T follicular helper cell (primary cell): ENCODE measurements around the gene MEIOSIN.
"Not testable (repeated sequence)": the region's sequence is repeated elsewhere in the genome, so short reads cannot be mapped to it uniquely, and the experiment has no call there.

Experiments used
- DNase-seq: peaks from one replicate; pipeline ENCODE4 v3.0.0-alpha.2; 2020; ENCODE audit warnings: low read depth

The MEIOSIN gene

GRCh38 chr19:45720065-45720464 lies 13.2 kb upstream of the MEIOSIN start:
- DNase-seq, result not testable (repeated sequence)

DNA sequence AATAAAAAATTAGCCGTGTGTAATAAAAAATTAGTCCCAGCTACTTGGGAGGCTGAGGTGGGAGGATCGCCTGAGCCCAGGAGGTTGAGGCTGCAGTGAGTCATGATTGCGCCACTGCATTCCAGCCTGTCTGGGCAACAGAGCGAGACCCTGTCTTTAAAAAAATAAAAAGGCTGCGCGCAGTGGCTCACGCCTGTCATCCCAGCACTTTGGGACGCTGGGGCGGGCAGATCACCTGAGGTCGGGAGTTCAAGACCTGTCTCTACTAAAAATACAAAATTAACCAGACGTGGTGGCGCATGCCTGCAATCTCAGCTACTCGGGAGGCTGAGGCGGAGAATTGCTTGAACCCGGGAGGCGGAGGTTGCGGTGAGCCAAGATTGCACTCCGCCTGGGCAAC lies 4.6 kb upstream of the MEIOSIN start:
- DNase-seq, result not testable (repeated sequence)

DNA sequence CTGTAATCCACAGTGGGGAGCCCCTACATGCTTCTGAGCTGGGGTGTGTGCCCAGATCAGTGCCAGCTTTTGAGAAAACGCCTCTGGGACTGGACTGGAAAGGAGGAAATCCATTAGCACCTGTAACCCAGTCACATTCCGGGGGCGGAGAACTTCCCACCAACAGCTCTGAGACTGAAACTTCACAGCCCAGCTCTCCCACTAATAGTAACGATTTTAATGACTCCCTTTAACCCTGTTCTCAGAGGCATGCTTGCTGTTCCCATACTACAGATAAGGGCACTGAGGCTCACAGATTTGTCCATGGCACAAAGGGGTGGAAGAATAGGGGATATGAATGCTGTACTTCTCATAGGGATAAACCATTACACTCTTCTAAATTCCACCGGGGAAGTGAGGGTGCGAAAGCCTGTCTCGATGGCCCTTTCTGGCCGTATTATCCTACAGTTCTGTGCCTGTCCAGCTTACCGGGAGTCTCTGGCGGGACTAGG lies 3.4 kb upstream of the MEIOSIN start:
- DNase-seq, result no peak

- DNase-seq, result peak; percentile 89
Measured at GRCh38 chr19:45730368-45731288, 2.6 kb upstream of the MEIOSIN start, which contains the start of gene FBXO46. Gene FBXO46 (minus strand): TSS chr19:45730896. CDS start chr19:45713495, 17,401 bp downstream.

- DNase-seq, result no peak
Measured at GRCh38 chr19:45739498-45740439, 6.5 kb downstream of the MEIOSIN start.

GRCh38 chr19:45742969-45743368 lies 9.7 kb downstream of the MEIOSIN start:
- DNase-seq, result no peak

GRCh38 chr19:45745606-45746005 lies 12.4 kb downstream of the MEIOSIN start:
- no peak for DNase-seq

GRCh38 chr19:45746866-45747265 lies 13.6 kb downstream of the MEIOSIN start:
- no peak for DNase-seq

- no peak for DNase-seq
Measured at GRCh38 chr19:45747513-45747912, 14.3 kb downstream of the MEIOSIN start.

GRCh38 chr19:45751483-45751882 lies 18.2 kb downstream of the MEIOSIN start:
- not testable (repeated sequence) for DNase-seq

GRCh38 chr19:45752639-45753038 lies 19.4 kb downstream of the MEIOSIN start:
- DNase-seq, result no peak

GRCh38 chr19:45753548-45753947 lies 20.3 kb downstream of the MEIOSIN start:
- no peak for DNase-seq

DNA sequence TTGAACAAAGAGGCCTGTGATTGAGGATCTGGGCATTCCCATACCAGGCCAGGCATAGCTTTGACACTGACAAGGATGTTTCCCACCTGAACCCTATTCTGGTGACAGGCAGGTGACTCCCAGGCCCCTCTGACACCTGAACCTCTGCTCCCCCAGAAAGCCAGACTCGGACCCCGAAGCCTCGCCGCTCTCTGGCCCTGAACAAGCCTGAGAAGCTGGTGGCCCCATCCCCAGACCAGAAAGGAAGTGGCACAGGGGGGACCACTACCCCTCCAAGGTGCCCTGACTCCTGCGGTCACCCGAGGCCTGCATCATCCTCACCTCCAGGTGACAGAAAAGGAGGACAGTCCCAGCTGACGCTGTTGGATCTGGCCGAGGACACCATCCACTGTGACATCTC lies 21.1 kb downstream of the MEIOSIN start:
- no peak for DNase-seq

DNA sequence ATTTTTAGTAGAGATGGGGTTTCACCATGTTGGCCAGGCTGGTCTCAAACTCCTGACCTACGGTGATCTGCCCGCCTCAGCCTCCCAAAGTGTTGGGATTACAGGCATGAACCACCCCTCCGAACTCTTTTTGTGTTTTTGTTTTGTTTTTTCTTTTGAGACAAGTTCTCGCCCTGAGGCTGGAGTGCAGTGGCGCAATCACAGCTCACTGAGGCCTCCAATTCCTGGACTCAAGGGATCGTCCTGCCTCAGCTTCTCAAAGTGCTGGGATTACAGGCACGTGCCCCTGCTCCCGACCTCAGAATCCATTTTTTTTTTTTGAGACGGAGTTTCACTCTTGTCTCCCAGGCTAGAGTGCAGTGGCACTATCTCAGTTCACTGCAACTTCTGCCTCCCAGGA lies 24.5 kb downstream of the MEIOSIN start:
- no peak for DNase-seq

DNA sequence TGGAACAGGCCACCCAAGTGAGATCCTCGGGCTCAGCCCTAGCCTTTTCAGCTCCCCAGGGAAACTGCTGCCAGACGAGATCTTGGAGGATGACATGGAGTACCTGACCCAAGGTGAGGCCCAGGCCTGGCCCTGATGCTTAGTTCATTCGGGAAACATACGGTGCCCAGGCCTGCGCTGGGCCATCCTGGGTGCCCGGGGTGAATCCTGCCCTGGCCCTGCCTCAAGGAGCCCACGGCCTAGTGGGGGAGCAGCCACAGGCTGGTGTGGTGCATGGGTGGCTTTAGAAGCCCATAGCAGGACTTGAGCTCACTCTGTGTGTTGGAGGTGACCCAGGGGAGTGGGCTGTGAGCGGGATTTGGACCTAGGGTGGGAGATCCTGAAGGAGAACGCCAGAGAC lies 25.7 kb downstream of the MEIOSIN start:
- no peak for DNase-seq

- DNase-seq, result no peak
Measured at GRCh38 chr19:45761714-45762113, 28.5 kb downstream of the MEIOSIN start.

GRCh38 chr19:45762870-45763631 lies 29.8 kb downstream of the MEIOSIN start:
- no peak for DNase-seq

- DNase-seq, result no peak
Measured at GRCh38 chr19:45763691-45764294, 30.6 kb downstream of the MEIOSIN start.

GRCh38 chr19:45764475-45764874 lies 31.2 kb downstream of the MEIOSIN start:
- no peak for DNase-seq

DNA sequence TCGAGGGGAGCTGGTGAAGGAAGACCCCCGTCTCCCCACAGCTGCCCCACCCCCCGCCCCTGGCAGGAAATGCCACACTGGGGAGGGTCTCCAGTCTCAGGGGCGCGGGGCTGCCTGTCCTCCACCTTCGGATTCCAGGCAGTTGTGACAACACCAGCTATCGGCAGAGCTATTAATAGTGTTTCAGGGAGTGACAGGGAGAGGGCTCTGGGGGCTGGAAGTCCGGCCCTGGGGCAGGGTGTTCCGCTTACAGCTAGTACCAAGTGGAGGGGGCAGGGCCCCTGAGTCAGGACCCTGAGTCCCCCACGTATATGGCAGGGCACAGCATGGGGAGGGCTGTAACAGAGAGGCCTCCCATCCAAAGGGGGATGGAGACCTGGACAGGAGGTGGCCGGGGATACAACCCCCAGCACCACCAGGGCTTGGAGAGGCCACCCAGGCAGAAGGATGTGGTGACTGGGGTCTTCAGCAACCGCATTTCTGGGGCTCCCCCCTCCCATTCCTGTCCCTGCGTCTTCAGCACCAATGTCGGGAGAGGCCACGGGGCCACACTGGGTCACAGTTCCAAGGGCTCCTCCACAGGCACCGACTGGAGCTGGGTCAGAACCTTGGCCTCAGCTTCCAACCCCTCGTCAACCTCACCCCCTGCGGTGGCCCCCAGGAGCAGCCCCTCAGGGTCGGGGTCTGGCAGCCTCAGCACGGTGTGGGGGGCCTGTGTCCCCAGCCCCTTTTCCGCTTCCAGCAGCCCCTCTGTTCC lies 31.9 kb downstream of the MEIOSIN start:
- no peak for DNase-seq
